Skin of body (tissue), 2 donors: ENCODE measurements around the gene KHK. TPM values are rescaled to one million over a fixed set of nuclear protein-coding genes. Genes with fewer than 3 reads are reported as not detected.
A peak's percentile ranks its signal among the peaks of the same experiment; 100 is the strongest.

Experiments used
- DNase-seq: peaks from one replicate; lab custom pipeline; 2025; lab: John Stamatoyannopoulos, UW
- total RNA-seq: library from RNA; depleted of rRNA; stranded (reverse); fragments of >200 nt; gene quantifications from one replicate; pipeline ENCODE4 v1.2.3, GENCODE V29; 2014

The KHK gene
- total RNA-seq, 1 donor from 2014 or later: 1.7 TPM

DNA sequence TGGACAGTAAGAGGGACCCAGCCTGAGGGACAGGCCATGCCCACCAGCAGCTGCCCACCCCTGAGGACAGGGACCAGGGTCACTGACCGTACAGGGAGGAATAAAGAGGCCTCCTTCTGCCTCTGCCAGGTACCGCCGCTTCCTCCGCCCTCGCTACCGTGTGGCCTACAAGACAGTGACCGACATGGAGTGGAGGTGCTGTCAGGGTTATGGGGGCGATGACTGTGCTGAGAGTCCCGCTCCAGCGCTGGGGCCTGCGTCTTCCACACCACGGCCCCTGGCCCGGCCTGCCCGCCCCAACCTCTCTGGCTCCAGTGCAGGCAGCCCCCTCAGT lies 6.0 kb upstream of the KHK start:
- DNase-seq: no peak

- DNase-seq: no peak
Observed at GRCh38 chr2:27081984-27082772, 4.4 kb upstream of the KHK start.

- no peak for DNase-seq
Observed at GRCh38 chr2:27082773-27083409, 3.7 kb upstream of the KHK start.

- no peak for DNase-seq
Observed at GRCh38 chr2:27083410-27084296, 2.9 kb upstream of the KHK start.

DNA sequence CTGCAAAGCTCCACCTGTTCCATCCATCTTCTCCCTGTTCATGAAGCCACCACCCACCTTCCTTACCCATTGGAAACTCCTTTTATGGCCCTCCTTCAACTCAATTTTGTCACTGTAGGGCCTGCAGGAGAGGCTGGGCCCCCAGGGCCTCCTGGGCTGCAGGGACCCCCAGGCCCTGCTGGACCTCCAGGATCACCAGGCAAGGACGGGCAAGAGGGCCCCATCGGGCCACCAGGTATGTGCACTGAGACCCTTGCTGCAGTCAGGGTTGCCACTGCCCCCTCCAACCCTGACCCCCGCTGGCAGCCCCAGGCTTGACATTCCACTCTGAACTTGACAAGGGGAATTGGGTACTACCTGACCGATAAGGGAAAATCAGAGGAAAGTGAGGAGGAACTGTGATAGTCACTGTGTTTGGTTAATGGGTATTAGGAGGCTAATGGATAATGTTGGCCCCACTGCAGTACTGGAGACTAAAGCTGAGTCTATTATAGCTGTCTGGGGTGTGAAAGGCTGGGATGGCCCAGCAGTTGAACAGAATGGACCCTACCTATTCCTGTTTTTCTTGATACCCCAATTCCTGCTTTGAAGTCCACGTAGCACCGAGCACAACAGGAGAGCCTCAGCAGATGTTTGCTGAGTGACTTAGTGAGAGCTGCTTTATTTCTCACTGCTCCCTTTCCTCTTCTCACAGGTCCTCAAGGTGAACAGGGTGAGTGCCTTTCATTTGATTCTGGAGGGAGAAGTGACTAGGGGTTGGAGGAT lies 2.1 kb upstream of the KHK start:
- no peak for DNase-seq

GRCh38 chr2:27085062-27085672 lies 1.4 kb upstream of the KHK start:
- no peak for DNase-seq

- DNase-seq: peak; percentile 23
Observed at GRCh38 chr2:27085673-27086089, 891 bp upstream of the KHK start.

DNA sequence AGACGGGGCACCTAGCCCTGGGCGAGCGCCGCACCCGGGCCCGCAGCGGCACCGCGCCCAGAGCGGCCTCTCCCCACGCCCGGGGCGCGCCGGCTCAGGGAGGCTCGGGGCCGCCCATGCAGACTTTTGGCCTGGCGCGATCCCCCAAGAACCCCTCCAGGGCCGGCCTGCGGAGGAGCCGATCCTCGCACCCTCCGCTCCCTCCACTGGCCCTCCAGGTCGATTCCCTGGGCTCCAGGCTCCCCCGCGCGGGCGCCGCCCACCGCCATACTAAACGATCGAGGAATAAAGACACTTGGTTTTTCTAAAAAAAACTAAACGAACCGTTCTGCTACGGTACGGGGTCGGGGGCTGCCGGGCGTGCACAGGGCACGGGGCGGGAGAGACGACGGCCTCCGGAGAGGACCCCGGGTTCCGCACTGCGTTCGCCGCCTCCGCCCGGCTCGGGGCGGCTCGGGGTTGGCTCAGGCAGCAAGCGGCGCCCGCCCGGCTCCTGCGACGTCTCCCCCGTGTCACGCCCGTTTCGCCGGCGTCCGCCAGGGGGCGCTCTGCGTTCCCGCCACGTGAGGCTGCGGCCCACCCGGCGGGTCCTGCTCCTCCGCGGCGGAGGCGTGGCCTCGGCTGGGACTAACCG lies 365 bp upstream of the KHK start:
- DNase-seq: peak; percentile 89

DNA sequence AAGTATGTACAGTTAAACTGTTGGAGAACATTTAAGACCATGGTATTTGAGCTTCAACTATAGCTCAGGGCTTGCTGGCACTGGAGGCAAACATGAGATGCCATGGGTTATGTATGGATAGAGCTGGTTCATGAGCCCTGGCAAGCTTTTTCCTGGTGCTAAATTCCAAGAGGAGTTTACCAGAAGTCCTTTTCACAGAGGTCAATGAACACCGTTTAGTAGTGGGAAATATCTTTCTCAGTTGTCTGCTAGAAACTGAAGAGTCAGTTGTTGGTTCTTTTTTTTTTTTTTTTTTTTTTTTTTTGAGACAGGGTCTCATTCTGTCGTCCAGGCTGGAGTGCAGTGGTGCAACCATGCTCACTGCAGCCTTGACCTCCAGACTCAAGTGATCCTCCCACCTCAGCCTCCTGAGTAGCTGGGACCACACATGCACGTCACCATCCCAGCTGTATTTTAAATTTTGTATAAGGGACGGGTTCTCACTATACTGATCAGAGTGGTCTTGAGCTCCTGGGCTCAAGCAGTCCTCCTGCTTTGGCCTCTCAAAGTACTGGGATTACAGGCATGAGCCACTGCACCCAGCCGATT lies 1.3 kb downstream of the KHK start:
- no peak for DNase-seq

DNA sequence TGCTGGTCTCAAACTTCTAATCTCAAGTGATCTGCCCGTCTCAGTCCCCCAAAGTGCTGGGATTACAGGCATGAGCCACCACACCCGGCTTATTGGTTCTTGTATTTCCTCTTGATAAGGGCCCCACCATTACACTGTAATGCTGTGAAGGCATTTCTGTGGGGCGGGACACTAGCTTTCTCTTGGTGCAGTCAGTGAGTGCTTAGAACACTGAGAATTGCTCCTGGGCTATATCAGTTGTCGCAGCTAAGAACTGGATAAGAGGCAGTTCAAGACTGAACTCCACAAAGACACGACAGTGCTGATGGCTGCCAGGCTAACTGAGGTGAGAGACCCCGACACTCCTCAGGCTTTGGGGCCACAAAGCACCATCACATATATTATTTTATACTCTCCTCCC lies 2.1 kb downstream of the KHK start:
- no peak for DNase-seq

DNA sequence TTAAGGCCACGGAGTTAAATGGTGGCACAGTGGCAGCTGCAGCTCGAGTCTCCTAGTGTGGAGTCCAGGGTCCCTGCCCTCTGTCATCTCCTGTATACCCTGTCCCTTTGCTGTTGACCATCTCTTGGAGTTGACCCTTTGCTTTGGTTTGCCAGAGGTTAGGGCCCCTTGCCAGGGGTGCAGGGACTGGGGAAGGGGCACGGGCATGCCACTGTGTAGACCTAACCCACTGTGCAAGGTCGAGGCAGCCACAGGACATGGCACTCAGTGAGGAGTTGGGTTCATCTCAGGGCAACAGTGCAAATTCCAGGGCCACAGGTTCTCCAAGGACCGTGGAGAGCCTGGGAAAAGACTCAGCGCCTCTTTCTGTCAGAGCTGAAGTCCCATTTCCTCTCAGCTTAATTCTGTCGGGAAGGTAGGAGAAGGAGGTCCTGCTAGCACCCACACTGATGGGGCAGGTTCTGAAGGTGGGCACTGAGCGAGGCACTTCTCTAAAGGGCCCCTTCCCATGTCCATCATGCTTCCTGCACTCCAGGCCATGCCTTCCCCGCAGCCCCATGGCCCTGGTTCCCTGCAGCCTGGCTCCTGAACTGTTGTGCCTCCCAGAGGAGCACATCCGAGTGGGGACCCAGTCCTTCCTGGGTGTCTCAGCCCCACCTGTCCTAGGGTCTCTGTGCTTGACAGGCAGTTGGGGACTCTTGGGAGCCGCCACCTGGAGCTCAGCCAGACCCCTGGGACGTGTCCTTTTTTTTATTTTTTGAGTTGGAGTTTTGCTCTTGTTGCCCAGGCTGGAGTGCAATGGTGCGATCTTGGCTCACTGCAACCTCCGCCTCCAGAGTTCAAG lies 2.8 kb downstream of the KHK start:
- DNase-seq: no peak

DNA sequence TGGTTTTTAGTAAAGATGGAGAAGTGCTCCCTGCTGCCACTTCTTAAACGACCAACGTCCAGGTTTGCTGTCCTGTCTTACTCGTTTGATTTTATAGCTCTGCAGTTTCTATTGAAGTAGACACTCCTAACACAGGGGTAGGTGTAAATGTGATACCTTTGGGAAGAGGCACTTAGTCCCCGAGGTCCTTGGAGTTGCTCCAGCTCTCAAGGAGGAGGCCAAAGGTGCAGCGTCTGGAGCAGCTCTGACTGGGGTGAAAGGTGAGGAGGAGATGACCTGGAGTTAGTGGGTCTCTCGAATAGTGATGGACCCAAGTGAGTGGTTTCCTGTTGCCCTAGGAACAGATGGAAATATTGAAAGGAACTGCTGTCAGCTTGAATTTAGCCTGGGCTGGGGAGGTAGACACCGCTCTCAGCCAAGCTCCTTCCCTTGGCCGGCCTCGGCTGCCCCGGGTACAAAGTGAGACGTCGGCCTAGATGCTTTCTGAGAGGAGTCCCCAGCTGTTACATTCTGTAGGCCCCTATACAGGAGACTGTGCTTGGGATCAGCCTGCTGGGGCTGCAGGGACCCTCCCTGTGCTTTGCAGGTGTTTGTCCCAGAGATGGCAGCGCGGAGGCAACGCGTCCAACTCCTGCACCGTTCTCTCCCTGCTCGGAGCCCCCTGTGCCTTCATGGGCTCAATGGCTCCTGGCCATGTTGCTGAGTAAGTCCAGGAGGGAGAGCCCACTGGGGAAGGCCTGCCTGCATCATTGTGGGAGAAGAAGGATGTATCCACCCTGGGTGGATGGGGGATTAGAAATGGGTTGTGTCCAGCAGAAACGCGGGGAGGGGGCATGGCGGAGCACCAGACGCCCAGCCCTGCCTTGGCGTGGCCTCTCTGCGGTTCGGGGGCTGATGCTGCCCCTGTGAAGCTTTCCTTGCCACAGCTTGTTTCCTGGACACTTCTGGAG lies 5.4 kb downstream of the KHK start:
- no peak for DNase-seq

DNA sequence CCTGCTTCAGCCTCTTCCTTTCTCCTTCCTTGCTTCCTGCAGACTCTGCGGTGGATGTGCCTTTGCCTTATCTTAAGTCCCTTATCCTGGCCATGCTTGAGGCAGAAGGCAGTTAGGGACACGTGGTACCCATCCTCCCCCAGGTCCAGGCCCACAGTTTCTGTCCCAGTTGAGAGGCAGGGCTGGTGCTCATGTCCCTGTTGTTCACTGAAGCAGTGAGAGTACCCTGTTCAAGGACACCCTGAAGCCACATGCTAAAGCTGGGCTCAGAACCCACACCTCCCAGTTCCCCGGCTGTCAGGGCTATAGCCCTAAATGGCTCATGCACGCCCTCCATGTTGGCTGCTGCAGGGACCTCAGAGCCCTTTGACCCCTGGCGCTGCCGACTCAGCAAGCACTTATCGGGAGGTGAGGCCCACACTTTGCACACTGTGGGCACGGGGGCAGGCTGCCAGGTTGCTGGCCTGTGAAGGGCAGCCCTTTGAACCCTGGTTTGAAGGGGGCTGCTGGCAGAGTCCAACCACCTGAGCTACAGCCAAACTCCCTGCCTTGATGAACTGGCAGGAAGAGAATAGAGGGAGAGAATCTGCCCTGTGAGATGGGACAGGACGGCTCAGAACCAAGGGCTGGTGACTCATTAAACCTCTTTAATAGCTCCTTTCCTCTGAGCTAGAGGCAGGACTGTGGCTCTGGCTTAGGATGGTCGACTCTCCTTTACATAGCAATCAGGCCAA lies 6.3 kb downstream of the KHK start:
- DNase-seq: no peak

GRCh38 chr2:27093430-27094352 lies 7.1 kb downstream of the KHK start:
- DNase-seq: no peak

DNA sequence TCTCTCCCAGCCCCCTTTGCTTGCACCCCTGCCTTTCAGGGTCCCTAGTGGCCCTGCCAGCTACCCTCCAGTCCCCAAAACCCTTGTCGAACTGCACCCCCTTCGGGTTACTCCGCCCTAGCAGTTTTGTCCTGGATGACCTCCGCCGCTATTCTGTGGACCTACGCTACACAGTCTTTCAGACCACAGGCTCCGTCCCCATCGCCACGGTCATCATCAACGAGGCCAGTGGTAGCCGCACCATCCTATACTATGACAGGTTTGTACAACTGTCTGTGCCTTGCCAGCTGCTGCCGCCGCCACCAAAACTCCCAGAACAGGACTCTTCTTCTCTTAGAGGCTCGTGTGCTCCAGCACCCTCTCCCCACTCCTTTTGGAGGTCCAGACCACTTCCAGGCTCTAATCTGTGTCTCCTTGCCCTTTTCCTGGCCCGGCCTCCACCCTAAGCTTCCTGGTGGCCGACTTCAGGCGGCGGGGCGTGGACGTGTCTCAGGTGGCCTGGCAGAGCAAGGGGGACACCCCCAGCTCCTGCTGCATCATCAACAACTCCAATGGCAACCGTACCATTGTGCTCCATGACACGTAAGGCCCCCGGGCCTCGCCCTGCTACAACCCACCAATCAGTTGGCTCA lies 7.9 kb downstream of the KHK start:
- DNase-seq: no peak

GRCh38 chr2:27095427-27095744 lies 8.8 kb downstream of the KHK start:
- no peak for DNase-seq
